Upper lobe of left lung (tissue), 4 donors: Measurements from ENCODE around the gene SIL1.

Experiments used
- CTCF ChIP-seq, 6 experiments: fragments of 450-650 bp in 4 of 6; fragments of 200-600 bp in 2 of 6; sonication (generic) in 2 of 6; IDR thresholded peaks; one replicate each; pipeline ENCODE4 v1.5.1; 2016 to 2019; ENCODE audit warnings: antibody characterized with exemption in 6 of 6
- EP300 ChIP-seq, 4 donors: sonication (generic); formaldehyde crosslinking; IDR thresholded peaks; one replicate each; pipeline ENCODE4 v1.5.1; 2017; ENCODE audit warnings: antibody characterized with exemption in 4 of 4, control low read depth in 2 of 4
- POLR2A ChIP-seq, 4 donors: fragments of 450-650 bp; IDR thresholded peaks; one replicate each; pipeline ENCODE4 v1.5.1; 2016 to 2017; ENCODE audit warnings: antibody characterized with exemption in 4 of 4, mild to moderate bottlenecking in 2 of 4
- POLR2AphosphoS5 ChIP-seq, 2 donors: sonication (generic); formaldehyde crosslinking; IDR thresholded peaks; one replicate each; pipeline ENCODE4 v1.5.1; 2017; ENCODE audit warnings: antibody characterized with exemption in 2 of 2

GRCh38 chr5:139016186-139016585 lies 182.0 kb downstream of the SIL1 start:
- TF ChIP-seq CTCF (IDR thresholded peaks at IDR 0.05): no peak
- TF ChIP-seq POLR2A (IDR thresholded peaks at IDR 0.05): no peak
- TF ChIP-seq POLR2AphosphoS5 (IDR thresholded peaks at IDR 0.05): no peak
- no peak for TF ChIP-seq EP300 (IDR thresholded peaks at IDR 0.05)
